Measurements from ENCODE around the gene CKAP5.

GRCh38 chr11:46743043-46743442 lies 103.0 kb downstream of the CKAP5 start:
- TF ChIP-seq CTCF (conservative IDR thresholded peaks at IDR 0.05; ENCODE audit: low read length): no peak
- TF ChIP-seq EZH2phosphoT487 (IDR thresholded peaks at IDR 0.05; ENCODE audit: borderline replicate concordance, low read depth, low read length): no peak
